Central memory CD8-positive, alpha-beta T cell (primary cell): ENCODE results near the gene SPTB.

Experiments
- ATAC-seq: fragments of 150-1000 bp; cut with Tn5 transposase; replicated peaks from 2 replicates; pipeline ENCODE4 v1.10.0; 2022; ENCODE audit warnings: mild to moderate bottlenecking, moderate FRiP score, moderate number of reproducible peaks; ENCODE audit not compliant: poor library complexity, severe bottlenecking; ENCODE audit errors: extremely low read depth
- DNase-seq, 2 donors: peaks; one replicate each; pipeline ENCODE4 v3.0.0; 2021; ENCODE audit warnings: low spot score in 2 of 2
- H3K27ac Mint-ChIP-seq: one replicate; pipeline ENCODE4 v1.8.0; 2022; ENCODE audit warnings: low read depth, mild to moderate bottlenecking, moderate library complexity, mixed read lengths
- H3K27me3 Mint-ChIP-seq: one replicate; pipeline ENCODE4 v1.8.0; 2022; ENCODE audit warnings: mixed read lengths
- H3K36me3 Mint-ChIP-seq: one replicate; pipeline ENCODE4 v1.8.0; 2022; ENCODE audit warnings: mild to moderate bottlenecking, moderate library complexity, mixed read lengths; ENCODE audit not compliant: insufficient read depth
- H3K4me1 Mint-ChIP-seq: one replicate; pipeline ENCODE4 v1.8.0; 2022; ENCODE audit warnings: mixed read lengths
- H3K4me3 Mint-ChIP-seq: one replicate; pipeline ENCODE4 v1.8.0; 2022; ENCODE audit warnings: mild to moderate bottlenecking, moderate library complexity, mixed read lengths
- H3K9me3 Mint-ChIP-seq: one replicate; pipeline ENCODE4 v1.8.0; 2022; ENCODE audit warnings: mixed read lengths

Gene SPTB

DNA sequence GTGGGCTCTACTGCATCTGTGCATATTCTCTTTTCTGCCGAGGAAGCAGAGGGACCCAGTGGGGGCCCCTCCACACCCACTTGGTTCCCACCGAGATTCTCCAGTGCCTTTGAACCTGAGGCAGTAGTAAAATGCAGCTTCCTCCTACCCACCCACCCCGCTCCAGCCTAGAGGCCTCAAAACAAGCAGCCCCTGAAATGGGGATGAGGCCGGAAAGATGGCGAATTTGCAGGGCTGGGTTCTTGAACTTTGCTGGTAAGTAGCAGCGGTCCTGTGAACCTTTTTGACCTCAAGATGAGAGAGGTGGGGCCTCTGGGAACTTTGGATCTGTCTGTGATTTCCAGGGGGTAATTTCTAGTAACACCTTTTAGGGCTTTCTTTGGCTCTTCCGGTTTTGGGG, 160.1 kb downstream of the SPTB start:
- Mint-ChIP-seq H3K36me3 (peaks cover 1% of the 10 kb centered on the region), H3K4me1 (peaks cover 81% of the 10 kb centered on the region), H3K27me3 (no peaks in the 10 kb centered on the region), H3K4me3 (no peak overlapping the region), H3K27ac (peak overlapping the region; percentile 69), H3K9me3 (no peaks in the 10 kb centered on the region)
- ATAC-seq (no peak), DNase-seq (no peak)

DNA sequence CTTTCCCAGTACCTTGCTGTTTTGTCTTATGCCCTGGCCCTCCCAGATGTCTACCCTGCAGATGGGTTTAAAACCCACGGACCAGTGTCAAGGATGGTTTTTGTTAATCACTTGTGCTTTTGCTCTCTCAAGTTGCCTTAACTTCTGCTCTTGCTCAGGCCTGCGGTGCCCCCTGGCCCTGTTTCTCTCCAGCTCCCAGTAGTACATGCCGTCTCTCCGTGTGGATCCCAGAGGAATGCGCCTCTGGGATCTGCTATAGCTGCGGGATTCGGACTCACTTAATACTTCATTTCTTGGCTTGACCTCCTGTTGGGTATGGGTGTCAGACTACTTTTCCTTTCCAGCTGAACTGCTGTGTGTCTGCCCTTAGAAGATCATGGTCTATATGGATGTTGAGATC, 160.9 kb downstream of the SPTB start:
- H3K4me1 Mint-ChIP-seq: peaks cover 81% of the 10 kb centered on the region

DNA sequence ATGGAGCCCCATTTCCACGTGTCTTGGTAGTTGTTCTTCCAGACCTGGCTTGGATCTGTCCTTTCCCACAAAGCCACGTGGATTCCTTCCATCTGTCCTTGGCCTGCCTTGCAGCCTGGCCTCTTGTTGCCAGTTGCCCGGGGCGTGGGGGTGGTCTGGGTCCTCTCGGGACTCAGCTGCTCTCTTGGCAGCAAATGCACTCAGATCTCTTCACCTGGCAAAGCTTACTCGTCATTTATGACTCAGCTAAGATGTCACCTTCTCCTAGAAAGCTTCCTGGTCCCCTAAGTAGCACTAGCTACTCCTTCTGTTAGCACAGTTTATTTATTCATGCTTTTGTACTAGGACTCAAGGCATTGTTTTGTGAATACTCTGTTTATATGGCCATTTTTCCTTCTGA, 161.8 kb downstream of the SPTB start:
- ATAC-seq (no peak), DNase-seq (no peak)
- Mint-ChIP-seq H3K36me3 (peaks cover 5% of the 10 kb centered on the region), H3K27ac (peak overlapping the region; percentile 86), H3K4me1 (peaks cover 83% of the 10 kb centered on the region), H3K9me3 (peaks cover 10% of the 10 kb centered on the region), H3K27me3 (peaks cover 8% of the 10 kb centered on the region), H3K4me3 (peak overlapping the region; percentile 19)

More for the DNA sequence above, 160.9 kb downstream of the SPTB start:
- no peak overlapping the region for H3K4me3 Mint-ChIP-seq
- DNase-seq (no peak), ATAC-seq (no peak)
- H3K36me3 Mint-ChIP-seq: peaks cover 1% of the 10 kb centered on the region
- peaks cover 1% of the 10 kb centered on the region for H3K9me3 Mint-ChIP-seq
- H3K27me3 Mint-ChIP-seq: no peaks in the 10 kb centered on the region
- no peak overlapping the region for H3K27ac Mint-ChIP-seq

DNA sequence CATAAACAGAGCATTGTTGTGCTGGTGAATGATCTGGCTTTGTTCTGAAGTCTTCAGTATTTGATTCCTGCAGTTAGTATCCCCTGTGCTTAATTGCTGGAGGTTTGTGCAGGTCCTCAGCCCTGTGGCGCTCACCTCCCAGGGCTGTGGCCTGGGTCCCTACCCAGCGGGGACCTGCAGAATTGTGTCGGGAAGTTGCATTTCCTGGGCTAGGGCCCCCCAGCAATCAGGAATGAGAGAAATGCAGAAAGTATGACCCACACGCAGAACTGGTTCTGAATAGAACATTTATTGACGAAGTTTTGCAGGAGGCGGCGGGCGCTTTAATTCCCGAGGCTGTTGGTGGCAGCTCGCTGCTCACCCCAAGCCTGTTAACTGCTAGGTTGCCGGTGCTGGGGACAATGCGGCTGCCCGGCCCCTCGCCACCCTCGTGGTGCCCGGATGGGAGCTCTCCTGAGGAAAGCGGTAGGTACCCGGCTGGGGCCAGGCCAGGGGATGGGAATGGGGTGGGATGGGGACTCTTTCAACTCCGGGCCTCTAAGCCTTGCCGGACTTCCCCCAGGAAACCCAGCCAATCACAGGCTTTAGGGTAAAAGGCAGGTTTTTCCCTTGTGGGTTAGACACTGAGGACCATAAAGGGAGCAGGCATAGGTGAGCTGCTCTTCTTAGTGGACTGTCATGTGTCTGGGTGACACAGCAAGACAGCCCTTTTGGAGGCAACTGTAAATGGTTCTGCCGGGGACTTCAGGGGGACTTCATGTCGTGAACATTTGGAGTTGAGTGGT, 163.9 kb downstream of the SPTB start:
- peaks cover 11% of the 10 kb centered on the region for H3K27me3 Mint-ChIP-seq
- H3K36me3 Mint-ChIP-seq: peaks cover 4% of the 10 kb centered on the region
- no peak overlapping the region for H3K4me3 Mint-ChIP-seq
- H3K9me3 Mint-ChIP-seq: peaks cover 11% of the 10 kb centered on the region
- H3K27ac Mint-ChIP-seq: peak overlapping the region; percentile 56
- no peak for ATAC-seq
- no peak for DNase-seq
- peaks cover 77% of the 10 kb centered on the region for H3K4me1 Mint-ChIP-seq

DNA sequence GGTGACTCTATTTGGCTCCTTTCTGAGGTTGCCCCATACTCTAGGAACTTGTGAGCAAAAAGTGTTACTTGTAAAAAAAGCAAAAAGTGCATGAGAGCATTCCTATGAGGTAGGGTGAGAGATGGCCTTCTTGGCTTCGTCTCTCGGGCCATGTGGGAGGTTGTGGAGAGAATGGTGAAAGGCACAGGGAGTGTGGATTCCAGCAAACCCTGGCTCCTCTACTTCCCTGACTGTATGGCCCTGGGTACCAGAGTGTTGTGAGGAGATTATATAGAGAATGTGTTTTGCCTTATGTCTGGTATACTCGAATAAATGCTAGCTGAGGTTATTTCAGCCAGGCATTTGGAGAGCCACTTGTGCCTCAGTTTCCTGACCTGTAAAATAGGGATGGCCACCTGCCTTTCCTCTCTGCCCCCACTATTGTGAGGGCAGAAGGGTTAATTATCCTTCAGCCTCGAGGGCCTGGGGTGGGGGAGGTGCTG, 164.5 kb downstream of the SPTB start:
- Mint-ChIP-seq H3K4me3 (peak overlapping the region; percentile 28), H3K4me1 (peaks cover 74% of the 10 kb centered on the region), H3K27me3 (peaks cover 11% of the 10 kb centered on the region), H3K36me3 (peaks cover 4% of the 10 kb centered on the region), H3K27ac (no peak overlapping the region), H3K9me3 (peaks cover 11% of the 10 kb centered on the region)
- no peak for ATAC-seq
- no peak for DNase-seq

DNA sequence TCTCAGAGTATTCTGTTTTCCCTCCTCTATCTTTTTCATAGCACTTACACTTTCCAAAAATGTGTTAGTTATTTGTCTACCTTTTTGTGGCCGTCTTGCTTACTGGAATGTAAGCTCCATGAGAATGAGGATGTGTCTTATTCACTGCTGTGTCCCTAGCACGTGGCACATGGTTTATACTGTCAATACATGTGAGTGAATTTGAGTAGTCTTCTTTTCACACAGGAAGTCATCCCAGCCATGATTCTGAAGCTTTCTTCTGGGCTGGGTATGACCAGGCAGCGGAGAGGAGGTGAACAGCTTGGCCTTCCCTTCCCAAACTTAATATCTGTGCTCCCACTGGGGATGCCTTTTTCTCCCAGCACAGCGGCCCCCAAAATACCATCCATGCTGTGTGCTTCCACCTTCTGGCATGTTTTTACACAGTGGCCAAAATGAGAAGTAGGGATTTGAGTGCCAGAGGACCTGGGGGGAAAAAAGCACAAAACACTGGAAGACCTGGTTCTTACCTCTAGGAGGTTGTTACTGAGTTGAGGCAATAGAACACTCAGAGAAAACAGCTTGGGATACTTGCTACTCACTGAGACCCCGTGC, 165.2 kb downstream of the SPTB start:
- Mint-ChIP-seq H3K27ac (no peak overlapping the region), H3K4me1 (peaks cover 75% of the 10 kb centered on the region), H3K27me3 (peaks cover 11% of the 10 kb centered on the region)

DNA sequence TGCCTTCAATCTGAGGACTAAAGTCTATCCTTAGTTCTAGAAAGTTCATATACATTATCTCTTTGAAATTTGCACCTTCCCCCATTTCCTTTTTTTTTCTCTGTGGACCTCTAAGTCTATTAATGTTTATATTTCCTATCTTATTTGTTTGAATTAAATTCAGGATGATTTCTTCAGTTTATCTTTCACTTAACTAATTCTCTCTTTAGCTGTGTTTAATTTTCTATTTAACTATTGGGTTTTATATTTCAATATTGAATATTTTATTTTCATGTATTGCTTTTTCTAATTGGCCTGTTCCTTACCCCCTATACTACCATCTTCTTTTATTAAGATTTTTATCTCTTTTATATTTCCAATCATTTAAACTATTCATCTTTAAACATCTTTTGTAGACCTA, 166.0 kb downstream of the SPTB start:
- peaks cover 11% of the 10 kb centered on the region for H3K27me3 Mint-ChIP-seq
- H3K9me3 Mint-ChIP-seq: peaks cover 11% of the 10 kb centered on the region
- peak overlapping the region; percentile 68 for H3K27ac Mint-ChIP-seq
- H3K4me3 Mint-ChIP-seq: no peak overlapping the region
- ATAC-seq (no peak), DNase-seq (no peak)
- peaks cover 79% of the 10 kb centered on the region for H3K4me1 Mint-ChIP-seq
- peaks cover 8% of the 10 kb centered on the region for H3K36me3 Mint-ChIP-seq

More for the DNA sequence above, 165.2 kb downstream of the SPTB start:
- Mint-ChIP-seq H3K9me3 (peaks cover 11% of the 10 kb centered on the region), H3K36me3 (peaks cover 6% of the 10 kb centered on the region), H3K4me3 (peak overlapping the region; percentile 28)
- DNase-seq: no peak
- no peak for ATAC-seq

DNA sequence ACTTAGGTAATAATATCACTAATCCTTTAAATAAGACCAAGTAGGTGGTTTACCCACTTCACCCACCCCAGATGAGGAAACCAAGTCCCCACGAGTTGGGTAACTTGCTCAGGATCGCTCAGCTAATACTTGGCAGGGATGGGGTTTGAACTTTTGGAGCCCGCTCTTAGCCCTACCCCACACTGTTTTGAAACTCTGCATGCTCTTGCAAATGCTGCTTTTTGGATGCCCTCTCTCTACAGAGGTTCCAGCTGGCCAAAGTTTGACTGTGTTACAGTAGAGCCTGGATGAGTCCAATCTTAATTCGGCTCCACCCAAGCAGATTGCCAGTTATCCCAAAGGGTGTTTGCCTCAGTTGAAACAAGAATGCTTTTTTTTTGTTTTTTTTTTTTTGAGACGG, 168.7 kb downstream of the SPTB start:
- H3K4me3 Mint-ChIP-seq: no peak overlapping the region

DNA sequence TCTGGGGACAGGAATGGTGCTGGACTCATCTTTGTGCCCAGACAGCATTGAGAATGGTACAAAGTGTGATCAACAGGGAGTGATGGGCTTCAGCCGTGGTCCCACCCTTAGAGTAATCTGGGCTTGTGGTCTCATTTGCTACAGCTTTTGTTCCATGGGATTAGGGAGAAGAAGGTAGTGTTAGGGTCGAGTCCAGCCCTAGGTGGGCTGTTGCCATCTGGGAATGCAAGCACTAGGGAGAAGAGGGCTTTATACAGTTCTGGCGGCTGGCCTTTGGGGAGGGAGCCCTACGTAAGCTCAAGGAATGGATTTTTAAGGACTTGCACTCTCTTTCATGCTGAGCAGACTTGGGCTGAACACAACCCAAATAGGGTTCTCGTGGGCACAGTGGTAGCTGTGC, 170.6 kb downstream of the SPTB start:
- H3K4me3 Mint-ChIP-seq: peak overlapping the region; percentile 80
- peaks cover 11% of the 10 kb centered on the region for H3K9me3 Mint-ChIP-seq
- peaks cover 8% of the 10 kb centered on the region for H3K36me3 Mint-ChIP-seq
- H3K4me1 Mint-ChIP-seq: peaks cover 63% of the 10 kb centered on the region
- H3K27ac Mint-ChIP-seq: peak overlapping the region; percentile 23
- no peak for DNase-seq
- ATAC-seq: no peak
- peaks cover 20% of the 10 kb centered on the region for H3K27me3 Mint-ChIP-seq

More for the DNA sequence above, 168.7 kb downstream of the SPTB start:
- DNase-seq (no peak), ATAC-seq (no peak)
- H3K27me3 Mint-ChIP-seq: peaks cover 13% of the 10 kb centered on the region
- peaks cover 8% of the 10 kb centered on the region for H3K36me3 Mint-ChIP-seq
- peaks cover 72% of the 10 kb centered on the region for H3K4me1 Mint-ChIP-seq
- H3K9me3 Mint-ChIP-seq: peaks cover 11% of the 10 kb centered on the region
- no peak overlapping the region for H3K27ac Mint-ChIP-seq

DNA sequence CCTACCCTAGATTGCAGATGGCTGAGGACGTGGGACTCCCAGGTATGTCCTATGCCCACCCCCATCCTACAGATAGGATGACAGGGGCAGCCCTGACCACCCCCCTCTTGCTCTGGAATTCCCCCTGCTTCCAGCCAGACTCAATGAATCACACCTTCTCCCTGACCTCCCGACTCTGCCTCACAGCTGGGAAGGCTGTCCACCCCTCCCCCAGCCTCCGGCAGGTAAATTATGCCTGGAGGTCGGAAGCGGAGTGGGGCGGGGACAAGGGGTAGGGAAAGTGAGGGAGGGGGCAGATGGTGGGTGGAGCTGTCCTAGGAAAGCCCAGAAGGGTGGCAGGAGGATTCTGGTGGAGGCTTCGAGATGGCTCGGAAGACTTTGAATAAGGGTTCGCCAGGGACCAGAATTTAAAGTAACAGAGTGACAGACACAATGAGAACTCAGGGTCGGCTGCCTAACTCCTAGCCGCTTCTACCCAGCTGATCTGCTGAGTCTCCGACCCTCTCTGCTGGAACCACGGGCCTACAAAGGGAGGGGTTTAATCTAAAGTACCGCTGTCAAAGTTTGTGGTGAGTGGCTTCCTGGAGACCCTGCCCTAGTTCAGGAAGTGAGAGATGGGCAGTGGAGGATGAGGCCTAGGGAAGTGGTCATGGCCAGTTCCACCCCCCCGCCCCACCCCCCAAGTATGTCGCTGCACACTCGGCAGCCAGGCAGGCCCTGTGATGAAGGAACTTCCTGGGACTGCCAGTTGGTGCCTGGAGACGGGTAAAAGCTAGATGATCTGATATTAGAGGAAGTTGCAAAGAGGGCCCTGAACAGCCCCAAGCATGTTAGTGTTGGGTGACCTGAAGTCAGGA, 171.3 kb downstream of the SPTB start:
- Mint-ChIP-seq H3K27me3 (peaks cover 24% of the 10 kb centered on the region), H3K4me1 (peaks cover 62% of the 10 kb centered on the region), H3K27ac (peak overlapping the region; percentile 23), H3K9me3 (peaks cover 6% of the 10 kb centered on the region), H3K36me3 (peaks cover 6% of the 10 kb centered on the region), H3K4me3 (peak overlapping the region; percentile 80)
- no peak for DNase-seq
- ATAC-seq: peak; percentile 42

DNA sequence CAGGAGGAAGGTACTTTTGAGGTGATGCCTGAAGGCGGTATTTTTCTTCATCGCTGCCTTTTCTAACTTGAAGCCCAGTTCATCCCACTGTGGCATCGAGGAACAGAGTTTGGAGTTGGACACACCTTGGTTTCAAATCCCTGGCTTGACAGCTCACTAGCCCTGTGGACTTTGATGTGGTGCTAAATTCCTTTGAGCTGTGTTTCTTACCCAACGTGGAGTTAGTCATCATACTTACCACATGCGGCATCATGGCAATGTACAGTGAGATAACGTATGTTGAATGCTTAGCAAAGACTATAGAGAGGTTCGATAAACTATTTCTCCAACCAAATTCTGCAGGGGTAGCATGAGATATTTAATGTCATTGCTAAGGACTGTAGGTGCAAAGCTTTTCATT, 172.0 kb downstream of the SPTB start:
- DNase-seq (no peak), ATAC-seq (peak; percentile 49)
- peak overlapping the region; percentile 23 for H3K27ac Mint-ChIP-seq
- H3K9me3 Mint-ChIP-seq: no peaks in the 10 kb centered on the region
- peak overlapping the region; percentile 80 for H3K4me3 Mint-ChIP-seq
- H3K27me3 Mint-ChIP-seq: peaks cover 24% of the 10 kb centered on the region
- peaks cover 4% of the 10 kb centered on the region for H3K36me3 Mint-ChIP-seq
- H3K4me1 Mint-ChIP-seq: peaks cover 62% of the 10 kb centered on the region

DNA sequence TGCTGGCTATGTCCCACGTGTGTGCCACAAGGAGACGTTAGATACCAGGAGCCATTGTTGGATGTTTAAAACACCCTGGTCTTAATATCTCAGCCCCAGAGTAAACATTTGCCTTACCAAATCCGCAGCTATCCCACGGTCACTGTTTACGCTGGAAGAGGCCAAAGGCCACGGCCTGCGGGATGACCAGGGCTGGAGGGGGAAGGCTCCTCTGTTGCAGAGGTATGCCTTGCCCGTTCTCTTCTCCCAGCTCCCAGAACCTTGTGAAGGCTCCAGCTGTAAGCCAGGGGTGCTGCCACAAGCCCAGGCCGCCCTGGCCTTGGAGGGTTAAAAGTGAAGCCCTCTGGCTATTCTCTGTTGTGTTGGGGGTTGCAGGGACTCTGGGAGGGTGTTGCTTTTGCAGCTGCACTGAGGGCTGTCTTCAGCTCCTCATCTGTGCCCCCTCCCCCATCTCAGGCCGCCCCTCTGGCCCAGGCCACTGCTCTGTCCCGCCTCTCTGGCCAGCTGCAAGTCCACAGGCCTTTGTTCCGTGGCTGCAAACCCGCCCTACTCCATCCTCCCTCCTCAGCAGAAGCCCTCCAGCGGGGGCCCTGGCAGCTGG, 173.0 kb downstream of the SPTB start:
- peak overlapping the region; percentile 80 for H3K4me3 Mint-ChIP-seq

More for the DNA sequence above, 173.0 kb downstream of the SPTB start:
- Mint-ChIP-seq H3K36me3 (peaks cover 6% of the 10 kb centered on the region), H3K4me1 (peaks cover 62% of the 10 kb centered on the region), H3K9me3 (no peaks in the 10 kb centered on the region), H3K27ac (peak overlapping the region; percentile 23), H3K27me3 (peaks cover 28% of the 10 kb centered on the region)
- DNase-seq (no peak), ATAC-seq (no peak)
